H1 (cell line): ENCODE results near the gene PDK4. TPM values are rescaled to one million over a fixed set of nuclear protein-coding genes. Genes with fewer than 3 reads are reported as not detected.

ENCODE experiments used
- CTCF ChIA-PET: fragments of 300-600 bp; sonication (Branson Sonifier 250); formaldehyde crosslinking; loops from one replicate; lab custom pipeline; 2021; ENCODE audit not compliant: partially characterized antibody; lab: Charles Lee
- POLR2A ChIA-PET: fragments of 300-600 bp; sonication (Branson Sonifier 250); formaldehyde crosslinking; loops from one replicate; lab custom pipeline; 2021; ENCODE audit warnings: inconsistent platforms; ENCODE audit not compliant: partially characterized antibody; lab: Charles Lee
- DNase-seq, 2 experiments: peaks; one replicate each; pipeline versions ENCODE4 v3.0.0 to v3.0.0-alpha.2; 2010 to 2022; ENCODE audit warnings: low spot score in 2 of 2, low read depth in 1 of 2, mixed read lengths in 1 of 2
- FAIRE-seq: peaks from 2 replicates; lab custom pipeline; 2011; peaks lifted over from hg19 to GRCh38; lab: Jason Lieb, UNC
- H2AFZ ChIP-seq: 2 replicates; pipeline ENCODE4 v1.8.1; 2012; ENCODE audit warnings: low read length, inconsistent platforms
- H2AK5ac ChIP-seq: 2 replicates; pipeline ENCODE4 v1.6.1; 2013; ENCODE audit warnings: low read depth, low read length
- H2BK120ac ChIP-seq: replicated peaks from 2 replicates; pipeline ENCODE3; 2013; ENCODE audit warnings: low read depth, low read length, inconsistent platforms
- H2BK12ac ChIP-seq: 2 replicates; pipeline ENCODE4 v1.6.1; 2013; ENCODE audit warnings: low read depth, low read length
- H2BK15ac ChIP-seq: 2 replicates; pipeline ENCODE4 v1.6.1; 2013; ENCODE audit warnings: low read length
- H2BK20ac ChIP-seq: 2 replicates; pipeline ENCODE4 v1.6.1; 2013; ENCODE audit warnings: low read length
- H2BK5ac ChIP-seq: 2 replicates; pipeline ENCODE4 v1.6.1; 2013; ENCODE audit warnings: low read depth, low read length
- H3K14ac ChIP-seq: 2 replicates; pipeline ENCODE4 v1.6.1; 2013; ENCODE audit warnings: inconsistent platforms; ENCODE audit not compliant: insufficient read length
- H3K18ac ChIP-seq: 2 replicates; pipeline ENCODE4 v1.6.1; 2013; ENCODE audit warnings: low read length; ENCODE audit errors: extremely low read depth
- H3K23ac ChIP-seq: 2 replicates; pipeline ENCODE4 v1.6.1; 2013; ENCODE audit warnings: inconsistent platforms; ENCODE audit not compliant: insufficient read length
- H3K23me2 ChIP-seq: 2 replicates; pipeline ENCODE4 v1.6.1; 2013; ENCODE audit warnings: low read depth, low read length
- H3K27ac ChIP-seq: 2 replicates; pipeline ENCODE4 v1.6.1; 2011; ENCODE audit warnings: low read depth, low read length, inconsistent platforms
- H3K27me3 ChIP-seq, 4 experiments: replicated peaks in 1 of 4; 1 replicate in 1 of 4; 2 replicates in 3 of 4; pipeline versions ENCODE4 v1.6.1 to v1.8.1; 2011 to 2013; ENCODE audit warnings: low read length in 3 of 4, mild to moderate bottlenecking in 3 of 4, inconsistent platforms in 2 of 4, mixed read lengths in 2 of 4, moderate library complexity in 1 of 4; ENCODE audit not compliant: control insufficient read depth in 3 of 4, insufficient read depth in 3 of 4; ENCODE audit errors: extremely low read depth in 1 of 4
- H3K36me3 ChIP-seq, 4 experiments: 2 replicates each; pipeline versions ENCODE4 v1.6.1 to v1.8.1; 2011 to 2013; ENCODE audit warnings: mild to moderate bottlenecking in 4 of 4, low read length in 3 of 4, moderate library complexity in 2 of 4, control low read depth in 1 of 4, inconsistent platforms in 1 of 4; ENCODE audit not compliant: insufficient read depth in 4 of 4, control insufficient read depth in 2 of 4
- H3K4ac ChIP-seq: replicated peaks from 2 replicates; pipeline ENCODE3; 2013; ENCODE audit warnings: low read length, low read depth, mixed read lengths, inconsistent platforms; ENCODE audit not compliant: insufficient read length
- H3K4me1 ChIP-seq, 4 experiments: replicated peaks in 1 of 4; 1 replicate in 1 of 4; 2 replicates in 3 of 4; pipeline versions ENCODE4 v1.6.1 to v1.8.1; 2011 to 2013; ENCODE audit warnings: low read length in 3 of 4, inconsistent platforms in 2 of 4, mixed read lengths in 1 of 4; ENCODE audit not compliant: insufficient read depth in 4 of 4, control insufficient read depth in 3 of 4
- H3K4me2 ChIP-seq, 2 experiments: 2 replicates each; pipeline versions ENCODE4 v1.6.1 to v1.8.1; 2011 to 2013; ENCODE audit warnings: low read depth in 2 of 2, low read length in 2 of 2, control low read depth in 1 of 2, inconsistent platforms in 1 of 2, mild to moderate bottlenecking in 1 of 2; ENCODE audit not compliant: insufficient read depth in 1 of 2
- H3K4me3 ChIP-seq, 4 experiments: fragments of 200-600, 300-600 bp in 1 of 4; sonication (generic), shearing (Covaris generic), sonication (Bioruptor Twin) in 1 of 4; 2 replicates each; pipeline versions ENCODE4 v1.5.1 to v1.8.1; 2011 to 2016; ENCODE audit warnings: low read length in 4 of 4, low read depth in 3 of 4, control low read depth in 2 of 4, inconsistent platforms in 2 of 4, mild to moderate bottlenecking in 2 of 4, mixed read lengths in 1 of 4, moderate library complexity in 1 of 4; ENCODE audit not compliant: insufficient read depth in 2 of 4; ENCODE audit errors: extremely low read depth in 1 of 4
- H3K56ac ChIP-seq: replicated peaks from 2 replicates; pipeline ENCODE3; 2013; ENCODE audit warnings: low read depth, mild to moderate bottlenecking, mixed read lengths, low read length, inconsistent platforms; ENCODE audit not compliant: insufficient read length
- H3K79me1 ChIP-seq: 2 replicates; pipeline ENCODE4 v1.6.1; 2013; ENCODE audit warnings: low read depth, low read length, control low read depth
- H3K79me2 ChIP-seq, 2 experiments: 2 replicates each; pipeline versions ENCODE4 v1.6.1 to v1.8.1; 2012 to 2013; ENCODE audit warnings: low read length in 2 of 2, mild to moderate bottlenecking in 2 of 2, inconsistent platforms in 1 of 2; ENCODE audit not compliant: insufficient read depth in 2 of 2, control insufficient read depth in 1 of 2
- H3K9ac ChIP-seq, 4 experiments: replicated peaks in 1 of 4; 1 replicate in 1 of 4; 2 replicates in 3 of 4; pipeline versions ENCODE4 v1.6.1 to v1.8.1; 2011 to 2013; ENCODE audit warnings: low read depth in 3 of 4, low read length in 3 of 4, control low read depth in 2 of 4, mild to moderate bottlenecking in 2 of 4, moderate library complexity in 2 of 4, inconsistent platforms in 1 of 4; ENCODE audit errors: extremely low read depth in 1 of 4
- H3K9me3 ChIP-seq, 2 experiments: 2 replicates each; pipeline versions ENCODE4 v1.6.1 to v1.8.1; 2012 to 2013; ENCODE audit warnings: mild to moderate bottlenecking in 2 of 2, moderate library complexity in 2 of 2, control low read depth in 1 of 2, inconsistent platforms in 1 of 2, low read depth in 1 of 2, low read length in 1 of 2, mixed read lengths in 1 of 2; ENCODE audit not compliant: insufficient read depth in 2 of 2
- H4K20me1 ChIP-seq, 2 experiments: replicated peaks in 1 of 2; 2 replicates each; pipeline versions ENCODE3 to v1.8.1; 2011 to 2013; ENCODE audit warnings: inconsistent platforms in 2 of 2, low read length in 2 of 2, mild to moderate bottlenecking in 1 of 2; ENCODE audit not compliant: insufficient read depth in 2 of 2, control insufficient read depth in 1 of 2
- H4K5ac ChIP-seq: 2 replicates; pipeline ENCODE4 v1.6.1; 2013; ENCODE audit warnings: low read length, low read depth, mixed read lengths, inconsistent platforms; ENCODE audit not compliant: insufficient read length
- H4K8ac ChIP-seq: 2 replicates; pipeline ENCODE4 v1.8.0; 2013; ENCODE audit warnings: mild to moderate bottlenecking, moderate library complexity, low read length, inconsistent platforms; ENCODE audit not compliant: insufficient read depth; ENCODE audit errors: extremely low read depth
- H4K91ac ChIP-seq: replicated peaks from 2 replicates; pipeline ENCODE3; 2013; ENCODE audit warnings: low read length, mixed read lengths, inconsistent platforms; ENCODE audit not compliant: insufficient read length
- ASH2L ChIP-seq: fragments of 200-600, 300-600 bp; sonication (generic); IDR thresholded peaks from one replicate; pipeline ENCODE4 v1.7.1; 2017; ENCODE audit warnings: low read length
- CBX8 ChIP-seq: fragments of 300-800, 300-1000 bp; sonication (generic); IDR thresholded peaks from 2 replicates; pipeline ENCODE4 v1.7.1; 2016; ENCODE audit warnings: low read depth, low read length, borderline replicate concordance
- POLR2A ChIP-seq, 2 experiments: IDR thresholded peaks; 1 replicate in 1 of 2; 2 replicates in 1 of 2; pipeline ENCODE4 v1.6.1; 2011; ENCODE audit warnings: low read depth in 2 of 2, low read length in 2 of 2, mild to moderate bottlenecking in 2 of 2; ENCODE audit errors: control extremely low read depth in 1 of 2
- POLR2AphosphoS5 ChIP-seq: IDR thresholded peaks from 2 replicates; pipeline ENCODE4 v1.6.1; 2011; ENCODE audit warnings: low read depth, low read length
- POU5F1 ChIP-seq: IDR thresholded peaks from 2 replicates; pipeline ENCODE4 v1.6.1; 2011; ENCODE audit warnings: low read depth, mild to moderate bottlenecking, low read length, moderate library complexity
- RAD21 ChIP-seq, 2 experiments: IDR thresholded peaks in 1 of 2; conservative IDR thresholded peaks in 1 of 2; 2 replicates each; pipeline ENCODE4 v1.6.1; 2011; ENCODE audit warnings: low read depth in 2 of 2, low read length in 2 of 2, improper control_type of control experiment in 1 of 2, inconsistent platforms in 1 of 2, mild to moderate bottlenecking in 1 of 2, moderate library complexity in 1 of 2
- SP2 ChIP-seq: IDR thresholded peaks from 2 replicates; pipeline ENCODE4 v1.6.1; 2012; ENCODE audit warnings: mild to moderate bottlenecking, low read length, inconsistent platforms
- TEAD4 ChIP-seq: IDR thresholded peaks from 2 replicates; pipeline ENCODE4 v1.6.1; 2012; ENCODE audit warnings: low read depth, low read length, inconsistent platforms, mixed read lengths
- WGBS, 2 experiments: shearing (Covaris generic) in 1 of 2; methylation state at CpG; one replicate each; pipeline versions ENCODE4 v1.1.6 to v1.1.7; 2013 to 2015; ENCODE audit warnings: low lambda C conversion rate in 2 of 2, mixed read lengths in 2 of 2, inconsistent platforms in 1 of 2, low coverage in 1 of 2, missing lambda C conversion rate in 1 of 2; ENCODE audit not compliant: insufficient replicate concordance in 2 of 2, insufficient coverage in 1 of 2, insufficient read length in 1 of 2; ENCODE audit errors: extremely low coverage in 1 of 2, missing lambda C conversion rate in 1 of 2; 5-methylcytosine and 5-hydroxymethylcytosine counted together
- polyA plus RNA-seq, 7 experiments: library from polyadenylated mRNA; depleted of rRNA in 3 of 7; stranded (reverse) in 5 of 7; unstranded in 2 of 7; fragments of >200 nt in 5 of 7; fragments of 200-250 nt in 2 of 7; gene quantifications; 1 replicate in 5 of 7; 2 replicates in 1 of 7; 4 replicates in 1 of 7; pipeline versions ENCODE4 v1.2.1 to v1.2.3, GENCODE V29; 2011 to 2013; ENCODE audit warnings: missing spikeins in 2 of 7, mixed read lengths in 2 of 7
- total RNA-seq: library from RNA; stranded (reverse); fragmentation: NEBNext Ultra II Directional; extraction: Animal tissue kit (Norgen Biotek cat#: 25700); gene quantifications from 2 replicates; pipeline ENCODE4 v1.2.1, GENCODE V29; 2021

PDK4 gene
- total and polyA plus RNA-seq, 2 of the 8 experiments (the other 6 are each of a cell fraction or from before 2014, with no cell fraction given) = 0.26 TPM; not detected in 1

GRCh38 chr7:95602421-95602820 lies 6.1 kb upstream of the PDK4 start:
- FAIRE-seq (no peak), DNase-seq (no peak)
- H3K79me1 ChIP-seq = no peaks in the 10 kb centered on the region
- CTCF ChIA-PET = interaction anchor here (0.7 to 1.4 kb wide), 2 partner anchors 14 to 63 kb away, joined by 3 read pairs; no protein-coding TSS in a partner anchor
- no peak overlapping the region for H2BK15ac ChIP-seq
- H4K91ac ChIP-seq = no peak overlapping the region
- H2BK5ac ChIP-seq = no peak overlapping the region
- H3K9me3 ChIP-seq = peaks cover 0 to 8% of the 10 kb centered on the region in 2 experiments; a peak in 2 of 4 replicates
- no peak overlapping the region for H3K27ac ChIP-seq
- no peak overlapping the region for H2AFZ ChIP-seq
- H2AK5ac ChIP-seq = no peak overlapping the region
- H3K23ac ChIP-seq = no peak overlapping the region
- no peaks in the 10 kb centered on the region for H3K36me3 ChIP-seq
- H4K20me1 ChIP-seq = no peaks in the 10 kb centered on the region
- POLR2A ChIA-PET = no interaction called here
- H2BK120ac ChIP-seq = no peak overlapping the region
- no peak overlapping the region for H4K8ac ChIP-seq
- H3K9ac ChIP-seq = no peak overlapping the region
- H3K4me3 ChIP-seq = no peak overlapping the region
- H3K79me2 ChIP-seq = no peaks in the 10 kb centered on the region
- H3K18ac ChIP-seq = no peak overlapping the region
- no peak overlapping the region for H4K5ac ChIP-seq
- H2BK20ac ChIP-seq = no peak overlapping the region
- no peak overlapping the region for H3K4me2 ChIP-seq
- H3K27me3 ChIP-seq = peaks cover 0 to 3% (median under 1%) of the 10 kb centered on the region in 4 experiments; a peak in 3 of 7 replicates
- H3K23me2 ChIP-seq = no peaks in the 10 kb centered on the region; the same call in 1 of the 2 replicates
- H3K56ac ChIP-seq = no peak overlapping the region
- H2BK12ac ChIP-seq = no peak overlapping the region
- no peak overlapping the region for H3K4ac ChIP-seq
- WGBS, 2 experiments = 94% methylated on average over 4 of the region's 4 CpGs; no CpG with 5 or more reads in 1 of the 2 experiments
- no peak overlapping the region for H3K14ac ChIP-seq
- H3K4me1 ChIP-seq = no peaks in the 10 kb centered on the region
- TF ChIP-seq RAD21 (IDR thresholded peaks at IDR 0.05 in 1 of 2, conservative IDR thresholded peaks at IDR 0.05 in 1 of 2; ENCODE audit: low read depth in 2 of 2, low read length in 2 of 2) = no peak
- no peak for TF ChIP-seq POU5F1
- TF ChIP-seq TEAD4 = no peak
- TF ChIP-seq ASH2L = no peak
- no peak for TF ChIP-seq CBX8
- TF ChIP-seq POLR2A (IDR thresholded peaks at IDR 0.05; ENCODE audit: control extremely low read depth in 1 of 2, low read depth in 2 of 2, low read length in 2 of 2) = no peak
- no peak for TF ChIP-seq SP2
- TF ChIP-seq POLR2AphosphoS5 = no peak
